GM19193 (cell line): Measurements from ENCODE around the gene WDR90.

Source experiments
- POLR2A ChIP-seq: IDR thresholded peaks from 4 replicates; pipeline ENCODE4 v1.6.1; 2011; ENCODE audit not compliant: insufficient read depth, insufficient read length; ENCODE audit errors: extremely low read depth

WDR90 gene

DNA sequence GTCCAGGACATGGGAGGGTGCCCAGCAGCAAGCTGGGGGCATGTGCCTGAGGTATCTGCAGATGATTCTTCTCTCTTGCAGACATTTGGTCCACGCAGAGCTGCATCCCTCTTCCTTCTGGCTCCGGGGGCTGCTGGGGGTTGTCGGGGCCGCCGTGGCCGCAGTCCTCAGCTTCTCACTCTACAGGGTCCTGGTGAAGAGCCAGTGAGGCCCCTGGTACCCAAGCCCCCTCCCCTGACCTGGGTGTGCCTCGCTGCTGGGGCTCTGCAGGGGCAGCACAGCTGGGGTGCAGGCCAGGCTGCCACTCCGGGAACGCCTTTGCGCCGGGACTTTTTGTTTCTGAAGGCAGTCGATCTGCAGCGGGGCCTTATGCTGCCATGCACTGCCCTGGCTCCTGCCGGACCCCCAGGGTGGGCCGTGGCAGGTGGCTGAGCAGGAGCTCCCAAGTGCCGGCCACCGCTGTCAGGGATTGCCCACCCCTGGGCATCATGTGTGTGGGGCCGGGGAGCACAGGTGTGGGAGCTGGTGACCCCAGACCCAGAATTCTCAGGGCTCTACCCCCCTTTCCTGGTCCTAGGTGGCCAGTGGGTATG is 24.3 kb downstream of the WDR90 start:
- no peak for TF ChIP-seq POLR2A

- no peak for TF ChIP-seq POLR2A
These were observed 25.2 kb downstream of the WDR90 start for GRCh38 chr16:674214-674881.

- no peak for TF ChIP-seq POLR2A
These were observed 26.1 kb downstream of the WDR90 start, which contains the start of gene RHBDL1 for GRCh38 chr16:674968-675883. RHBDL1 (plus strand) TSS chr16:675671; CDS start chr16:675791, 120 bp downstream.

GRCh38 chr16:675884-676564 is 26.9 kb downstream of the WDR90 start:
- no peak for TF ChIP-seq POLR2A

DNA sequence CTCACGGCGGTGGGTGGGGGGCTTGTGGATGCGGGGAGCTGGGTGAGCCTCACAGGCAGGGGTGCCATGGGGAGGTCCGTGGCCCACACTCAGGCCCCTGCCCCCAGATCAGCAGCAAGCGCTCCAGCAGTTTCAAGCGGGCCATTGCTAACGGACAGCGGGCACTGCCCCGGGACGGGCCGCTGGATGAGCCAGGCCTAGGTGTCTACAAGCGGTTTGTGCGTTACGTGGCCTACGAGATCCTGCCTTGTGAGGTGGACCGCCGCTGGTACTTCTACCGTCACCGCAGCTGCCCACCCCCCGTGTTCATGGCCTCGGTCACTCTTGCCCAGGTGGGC is 27.4 kb downstream of the WDR90 start:
- TF ChIP-seq POLR2A, result no peak

DNA sequence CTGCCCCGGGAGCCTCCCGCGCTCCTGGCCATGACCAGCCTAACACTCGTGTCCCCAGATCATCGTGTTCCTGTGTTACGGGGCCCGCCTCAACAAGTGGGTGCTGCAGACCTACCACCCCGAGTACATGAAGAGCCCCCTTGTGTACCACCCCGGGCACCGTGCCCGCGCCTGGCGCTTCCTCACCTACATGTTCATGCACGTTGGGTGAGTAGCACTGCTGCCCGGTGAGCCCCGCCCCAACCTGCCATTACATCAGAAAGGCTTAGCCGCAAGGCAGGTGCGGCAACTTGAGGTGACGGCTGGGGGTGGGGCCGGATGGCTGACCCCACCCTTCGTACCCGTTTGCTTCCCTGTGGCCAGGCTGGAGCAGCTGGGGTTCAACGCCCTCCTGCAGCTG is 27.7 kb downstream of the WDR90 start:
- TF ChIP-seq POLR2A, result no peak

DNA sequence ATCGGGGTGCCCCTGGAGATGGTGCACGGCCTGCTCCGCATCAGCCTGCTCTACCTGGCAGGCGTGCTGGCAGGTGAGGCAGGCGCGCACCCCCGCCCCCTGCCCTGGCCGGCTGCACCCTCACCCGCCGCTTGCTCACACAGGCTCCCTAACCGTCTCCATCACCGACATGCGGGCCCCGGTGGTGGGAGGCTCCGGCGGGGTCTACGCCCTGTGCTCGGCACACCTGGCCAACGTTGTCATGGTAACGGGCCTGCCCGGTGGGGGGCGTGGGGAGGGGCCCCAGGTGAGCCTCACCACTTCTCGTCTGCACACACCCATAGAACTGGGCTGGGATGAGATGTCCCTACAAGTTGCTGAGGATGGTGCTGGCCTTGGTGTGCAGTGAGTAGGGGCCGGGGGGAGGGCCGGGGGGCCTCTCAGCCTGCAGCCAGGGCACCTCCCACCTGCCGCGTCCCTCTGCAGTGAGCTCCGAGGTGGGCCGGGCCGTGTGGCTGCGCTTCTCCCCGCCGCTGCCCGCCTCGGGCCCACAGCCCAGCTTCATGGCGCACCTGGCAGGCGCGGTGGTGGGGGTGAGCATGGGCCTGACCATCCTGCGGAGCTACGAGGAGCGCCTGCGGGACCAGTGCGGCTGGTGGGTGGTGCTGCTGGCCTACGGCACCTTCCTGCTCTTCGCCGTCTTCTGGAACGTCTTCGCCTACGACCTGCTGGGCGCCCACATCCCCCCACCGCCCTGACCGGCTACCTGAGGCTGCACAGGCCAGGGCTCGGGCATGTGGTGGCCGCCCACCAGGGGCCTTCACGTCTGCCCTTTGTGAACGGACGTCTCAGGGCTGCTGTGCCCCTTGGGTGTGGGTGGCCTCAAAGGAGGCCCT is 28.4 kb downstream of the WDR90 start:
- no peak for TF ChIP-seq POLR2A

DNA sequence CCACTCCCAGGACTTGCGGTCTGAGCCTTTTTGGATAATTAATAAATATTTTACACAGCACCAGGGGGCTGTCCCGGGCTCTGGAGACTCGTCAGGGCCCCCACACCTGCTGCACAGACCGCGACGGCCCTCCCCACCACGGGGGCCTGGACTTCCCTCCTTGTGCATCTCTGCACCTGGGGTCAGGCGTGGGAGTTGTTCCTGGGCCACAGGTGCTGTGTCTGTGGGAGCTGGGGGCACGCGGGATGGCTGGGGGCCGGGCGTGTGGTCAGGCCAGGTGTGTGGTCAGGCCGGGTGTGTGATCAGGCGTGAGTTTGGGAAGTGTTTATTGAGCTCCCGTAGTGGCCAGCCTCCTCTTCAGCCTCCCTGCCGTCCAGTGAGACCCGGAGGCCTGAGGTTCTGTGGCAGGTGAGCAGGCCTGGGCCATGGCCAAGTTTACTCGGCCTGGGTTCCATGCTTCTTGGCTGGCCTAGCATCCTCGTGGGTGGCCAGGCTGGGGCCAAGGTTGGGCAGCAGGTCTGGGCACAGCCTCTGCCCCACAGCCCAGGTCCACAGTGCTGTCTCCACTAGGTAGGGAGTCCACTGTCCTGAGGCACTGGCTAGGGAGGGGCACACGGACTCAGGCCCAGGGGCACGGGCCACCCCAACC is 29.2 kb downstream of the WDR90 start:
- no peak for TF ChIP-seq POLR2A

DNA sequence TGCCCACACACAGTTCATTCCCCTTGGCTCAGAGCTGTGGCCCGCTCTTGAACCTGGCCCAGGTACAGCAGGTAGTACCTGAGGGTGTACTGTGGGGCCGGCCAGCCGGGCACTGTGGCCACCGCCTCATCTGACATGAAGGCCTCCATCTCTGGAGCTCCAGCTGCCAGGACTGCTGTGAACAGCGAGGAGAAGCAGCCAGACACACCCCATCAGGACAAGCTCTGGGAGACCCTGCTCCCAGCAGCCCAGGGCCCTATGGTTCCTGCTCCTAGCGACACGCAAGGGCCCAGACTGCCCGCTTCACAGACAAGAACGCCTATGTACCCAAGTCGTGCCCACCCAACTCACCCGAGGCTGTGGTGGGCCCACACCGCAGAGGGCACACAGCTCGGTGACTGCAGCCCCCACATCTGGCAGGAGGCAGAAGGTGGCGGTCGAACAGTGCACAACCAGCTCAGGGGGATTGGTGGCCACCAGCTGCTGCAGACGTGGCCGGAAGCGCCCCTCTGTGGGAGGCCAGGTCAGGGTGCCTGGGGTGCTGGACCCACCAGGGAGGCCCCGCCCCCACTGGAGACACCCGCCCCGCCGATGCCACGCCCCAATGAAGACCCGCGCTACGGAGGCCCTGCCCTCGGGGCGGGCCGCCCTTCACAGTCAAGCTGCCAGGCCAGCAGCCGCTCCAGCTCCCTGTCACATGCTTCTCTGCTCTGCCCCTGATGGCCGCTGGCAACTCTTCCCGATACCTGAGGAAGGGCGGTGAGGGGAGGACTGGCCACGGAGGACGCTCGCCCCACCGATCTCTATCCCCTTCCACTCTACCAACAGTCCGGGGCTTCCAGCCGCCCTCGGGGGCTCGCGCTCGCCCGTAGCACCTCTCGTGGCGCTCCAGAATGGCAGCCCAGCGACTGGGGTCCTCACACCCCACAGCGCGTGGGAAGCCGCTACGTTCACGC is 30.0 kb downstream of the WDR90 start:
- peak; percentile 13 for TF ChIP-seq POLR2A

GRCh38 chr16:679814-680624 is 30.9 kb downstream of the WDR90 start, which contains the start of gene STUB1:
STUB1 (plus strand) TSS chr16:680410; CDS start chr16:680526, 116 bp downstream.
- peak; percentile 82 for TF ChIP-seq POLR2A

DNA sequence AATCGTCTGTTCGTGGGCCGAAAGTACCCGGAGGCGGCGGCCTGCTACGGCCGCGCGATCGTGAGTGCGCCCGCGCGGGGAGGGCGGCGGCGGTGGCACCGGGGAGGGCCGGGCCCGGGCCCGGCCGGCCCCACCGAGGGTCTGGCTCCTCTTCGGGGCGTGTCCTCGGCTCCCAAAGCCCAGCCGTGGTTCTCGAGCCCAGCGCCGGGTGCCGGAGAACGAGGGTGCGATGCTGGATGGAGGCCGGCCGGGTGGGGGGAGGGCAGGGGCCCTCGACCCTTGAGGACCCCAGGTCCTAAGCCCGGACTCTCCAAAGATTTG is 31.4 kb downstream of the WDR90 start:
- no peak for TF ChIP-seq POLR2A

DNA sequence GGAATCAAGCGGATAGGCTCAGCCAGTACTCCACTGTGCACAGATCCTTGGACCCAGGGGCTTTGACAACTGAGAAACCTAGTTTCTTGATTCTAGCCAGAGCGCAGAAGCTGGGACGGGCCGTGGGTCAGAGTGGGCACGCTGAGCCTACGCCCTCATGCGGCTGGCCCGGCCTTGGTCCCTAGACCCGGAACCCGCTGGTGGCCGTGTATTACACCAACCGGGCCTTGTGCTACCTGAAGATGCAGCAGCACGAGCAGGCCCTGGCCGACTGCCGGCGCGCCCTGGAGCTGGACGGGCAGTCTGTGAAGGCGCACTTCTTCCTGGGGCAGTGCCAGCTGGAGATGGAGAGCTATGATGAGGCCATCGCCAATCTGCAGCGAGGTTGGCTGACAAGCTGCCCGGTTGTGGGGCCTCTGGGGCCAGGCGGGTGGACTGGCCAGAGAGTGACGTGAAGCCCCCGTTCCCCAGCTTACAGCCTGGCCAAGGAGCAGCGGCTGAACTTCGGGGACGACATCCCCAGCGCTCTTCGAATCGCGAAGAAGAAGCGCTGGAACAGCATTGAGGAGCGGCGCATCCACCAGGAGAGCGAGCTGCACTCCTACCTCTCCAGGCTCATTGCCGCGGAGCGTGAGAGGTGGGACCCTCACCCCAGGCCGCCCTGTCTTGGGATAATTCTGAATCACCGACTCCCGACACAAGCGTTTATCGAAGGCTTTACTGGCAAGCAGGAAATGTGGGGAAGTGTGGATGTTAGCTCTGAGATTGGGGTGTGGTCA is 32.0 kb downstream of the WDR90 start:
- TF ChIP-seq POLR2A, result no peak
